Smooth muscle cell of trachea (primary cell): ENCODE measurements around the gene DCPS. TPM values are rescaled to one million over a fixed set of nuclear protein-coding genes. Genes with fewer than 3 reads are reported as not detected.

Source experiments
- total RNA-seq: library from RNA; depleted of rRNA; stranded (reverse); fragments of >200 nt; gene quantifications from 2 replicates; pipeline ENCODE4 v1.2.1, GENCODE V29; 2014

DCPS gene, protein sequence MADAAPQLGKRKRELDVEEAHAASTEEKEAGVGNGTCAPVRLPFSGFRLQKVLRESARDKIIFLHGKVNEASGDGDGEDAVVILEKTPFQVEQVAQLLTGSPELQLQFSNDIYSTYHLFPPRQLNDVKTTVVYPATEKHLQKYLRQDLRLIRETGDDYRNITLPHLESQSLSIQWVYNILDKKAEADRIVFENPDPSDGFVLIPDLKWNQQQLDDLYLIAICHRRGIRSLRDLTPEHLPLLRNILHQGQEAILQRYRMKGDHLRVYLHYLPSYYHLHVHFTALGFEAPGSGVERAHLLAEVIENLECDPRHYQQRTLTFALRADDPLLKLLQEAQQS
- total RNA-seq, result 17.2 and 22.0 TPM in 2 replicates

DNA sequence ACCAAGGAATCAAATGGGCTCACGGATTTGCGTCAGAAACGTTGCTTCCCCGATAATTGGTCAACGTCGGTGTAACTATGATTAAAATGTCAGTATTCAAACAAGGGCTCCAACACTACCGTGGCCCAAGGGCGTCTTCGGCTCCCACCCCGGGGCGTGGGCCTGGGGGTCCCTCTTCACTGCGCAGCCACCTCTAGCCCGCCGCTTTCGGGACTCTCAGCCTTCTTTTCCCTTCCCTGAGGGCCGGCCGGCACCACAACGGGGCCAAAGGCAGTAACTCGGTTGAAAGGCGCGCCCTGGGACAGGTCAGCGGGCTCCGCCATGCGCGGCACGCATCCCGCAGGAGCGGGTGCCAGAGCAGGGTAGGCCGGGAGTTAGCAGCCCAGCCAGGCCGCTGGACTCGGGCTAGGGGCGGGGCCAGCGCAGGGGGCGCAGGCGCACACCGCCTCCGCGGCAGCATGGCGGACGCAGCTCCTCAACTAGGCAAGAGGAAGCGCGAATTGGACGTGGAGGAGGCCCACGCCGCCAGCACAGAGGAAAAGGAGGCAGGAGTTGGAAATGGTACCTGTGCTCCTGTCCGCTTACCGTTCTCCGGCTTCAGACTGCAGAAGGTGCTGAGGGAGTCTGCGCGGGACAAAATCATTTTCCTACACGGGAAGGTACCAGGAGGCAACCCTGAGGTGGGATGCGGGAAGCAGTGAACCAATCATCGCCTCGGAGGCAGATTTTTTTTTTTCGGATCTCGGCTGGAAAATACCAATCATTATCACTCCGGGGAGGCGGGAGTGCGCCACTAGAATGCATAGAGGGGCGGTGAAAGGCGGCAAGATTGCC is at the start of gene DCPS:
Gene DCPS (plus strand): TSS at position 438 of the 834 bp plus-strand sequence. CDS start 21 bp downstream, at position 459.

DNA sequence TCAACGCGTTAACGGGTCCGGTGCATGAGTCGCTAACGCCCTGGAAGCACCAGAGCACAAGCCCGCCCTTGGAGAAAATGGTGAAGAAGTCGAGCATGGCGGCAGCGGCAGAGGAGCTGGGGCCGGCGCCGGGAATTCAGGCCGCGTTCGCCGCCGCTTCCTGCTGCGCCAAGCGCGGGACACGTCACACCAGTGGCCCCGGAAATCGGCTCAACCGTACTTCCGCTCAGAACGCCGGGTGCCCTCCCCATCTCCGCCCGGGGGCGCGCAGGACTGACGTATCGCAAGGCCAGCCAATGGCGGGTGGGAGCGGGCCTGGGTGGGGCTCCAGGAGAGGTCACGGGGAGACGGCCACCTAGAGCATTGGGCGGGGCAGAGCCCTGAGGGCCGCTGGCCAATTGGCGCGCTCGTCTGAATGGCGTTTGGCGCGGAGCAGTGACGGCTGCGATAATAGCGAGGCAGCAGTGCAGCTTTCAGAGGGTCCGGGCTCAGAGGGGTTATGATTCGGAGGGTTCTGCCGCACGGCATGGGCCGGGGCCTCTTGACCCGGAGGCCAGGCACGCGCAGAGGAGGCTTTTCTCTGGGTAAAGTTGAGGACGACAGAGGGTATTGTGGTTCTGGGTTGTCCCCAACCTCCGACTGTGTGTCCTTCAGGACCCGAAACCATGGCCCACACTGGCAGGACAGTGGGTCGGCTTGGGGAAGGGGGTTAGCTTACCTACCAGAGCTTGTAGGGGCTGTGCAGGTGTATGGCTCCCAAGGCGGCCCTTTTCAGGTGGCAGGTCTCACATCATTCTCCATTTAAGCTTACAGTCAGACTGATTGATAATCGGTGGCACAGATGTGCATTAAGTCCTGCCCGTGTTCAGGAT is 34.9 kb upstream of the DCPS start, which contains the start of the genes FOXRED1 and SRPRA:
Gene FOXRED1 (plus strand): TSS at position 447 of the 872 bp plus-strand sequence. CDS start 53 bp downstream, at position 500.
Gene SRPRA (minus strand): TSS at position 188 of the 872 bp plus-strand sequence. CDS start 91 bp downstream, at position 97.

DNA sequence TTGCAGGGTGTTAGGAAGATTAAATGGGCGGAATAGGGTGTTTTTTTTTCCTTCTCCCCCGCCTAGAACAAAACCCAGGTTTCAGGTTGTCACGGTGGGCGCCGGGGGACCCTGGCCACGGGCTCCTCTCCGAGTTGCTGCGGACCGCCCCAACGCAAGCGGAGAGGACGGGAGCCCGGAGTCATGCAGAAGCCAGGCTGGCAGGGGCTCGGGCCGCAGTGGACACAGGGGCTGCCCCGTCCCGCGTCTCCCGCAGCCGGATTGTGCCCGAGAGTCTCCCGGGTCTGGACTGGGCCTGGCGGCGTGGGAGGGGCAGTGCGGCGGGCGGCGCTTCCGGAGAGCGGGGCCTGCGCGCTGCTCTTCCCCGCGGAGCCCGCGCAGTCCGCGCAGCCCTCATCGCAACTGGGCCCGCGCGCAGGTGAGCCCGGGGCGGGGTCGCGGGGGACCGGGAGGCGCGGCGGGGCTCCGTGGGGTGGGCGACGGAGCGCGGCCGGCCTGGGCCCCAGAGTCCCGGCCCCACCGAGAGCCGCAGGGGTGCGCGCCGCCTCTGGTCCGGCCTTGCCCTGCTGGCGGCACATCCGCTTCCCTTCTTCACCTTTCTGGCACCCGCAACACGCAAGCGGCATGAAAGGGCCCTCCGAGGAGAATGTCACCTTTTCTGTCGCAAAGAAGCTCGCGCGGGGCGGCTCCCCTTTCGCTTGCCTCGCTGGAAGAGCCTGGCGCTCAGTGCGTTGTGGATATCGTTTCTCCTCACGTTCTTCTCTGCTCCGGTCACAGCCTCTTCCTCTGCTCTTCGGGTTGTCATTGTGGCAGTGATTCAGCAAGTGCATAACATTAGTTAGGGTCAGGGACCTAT is 20.9 kb upstream of the DCPS start, which contains the start of gene TIRAP:
Gene TIRAP (plus strand): TSS at position 358 of the 856 bp plus-strand sequence. CDS start 7,802 bp downstream, outside the sequence.

DNA sequence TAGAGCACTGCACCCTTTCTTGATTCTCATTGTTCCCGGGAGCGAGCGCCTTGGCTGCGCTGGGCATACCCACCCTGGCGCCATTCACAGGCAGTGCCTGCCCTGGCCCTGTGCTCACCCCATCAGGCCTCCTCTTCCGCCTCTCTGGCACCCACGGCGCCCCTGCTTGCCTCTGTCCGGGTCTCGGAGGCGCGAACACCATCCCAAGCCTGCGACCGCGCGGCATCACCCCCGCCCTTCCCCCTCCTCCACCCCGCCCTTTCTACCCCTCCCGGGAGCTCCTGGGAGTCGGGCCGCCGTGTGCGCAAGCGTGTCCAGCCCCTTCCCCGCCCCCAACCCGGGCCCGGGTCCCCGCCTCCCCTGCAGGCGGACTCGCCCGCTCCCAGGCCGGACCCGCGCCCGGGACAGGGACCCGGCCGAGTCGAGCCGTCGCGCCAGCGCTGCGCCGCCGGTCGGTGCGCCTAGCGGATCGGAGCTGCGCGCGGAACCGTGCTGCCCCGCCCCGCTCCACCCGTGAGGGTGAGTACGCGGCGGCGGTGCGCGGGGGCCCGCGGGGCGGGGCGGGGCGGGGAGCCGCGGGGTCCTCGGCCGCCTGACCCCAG is 51.6 kb downstream of the DCPS start, which contains the start of gene ST3GAL4:
Gene ST3GAL4 (plus strand): TSS at position 363 of the 602 bp plus-strand sequence. CDS start 50,470 bp downstream, outside the sequence.

Other genes starting within 250 kb of the DCPS start
- gene CDON, start 241.2 kb upstream of the DCPS start, total RNA-seq, result 7.9 and 19.8 TPM in 2 replicates
- gene RPUSD4, start 92.4 kb upstream of the DCPS start, total RNA-seq, result 35.3 and 35.6 TPM in 2 replicates
- 24.3 and 26.3 TPM in 2 replicates for gene FAM118B, start 92.3 kb upstream of the DCPS start, total RNA-seq
- 61.0 and 67.5 TPM in 2 replicates for gene SRPRA, start 35.2 kb upstream of the DCPS start, total RNA-seq
- 5.0 and 17.9 TPM in 2 replicates for gene FOXRED1, start 34.9 kb upstream of the DCPS start, total RNA-seq
- gene TIRAP, start 21.0 kb upstream of the DCPS start, total RNA-seq, result 4.7 and 5.0 TPM in 2 replicates
- 39.7 and 51.8 TPM in 2 replicates for gene ST3GAL4, start 51.6 kb downstream of the DCPS start, total RNA-seq